Measurements from ENCODE around the gene NKAIN4.

NKAIN4 gene

DNA sequence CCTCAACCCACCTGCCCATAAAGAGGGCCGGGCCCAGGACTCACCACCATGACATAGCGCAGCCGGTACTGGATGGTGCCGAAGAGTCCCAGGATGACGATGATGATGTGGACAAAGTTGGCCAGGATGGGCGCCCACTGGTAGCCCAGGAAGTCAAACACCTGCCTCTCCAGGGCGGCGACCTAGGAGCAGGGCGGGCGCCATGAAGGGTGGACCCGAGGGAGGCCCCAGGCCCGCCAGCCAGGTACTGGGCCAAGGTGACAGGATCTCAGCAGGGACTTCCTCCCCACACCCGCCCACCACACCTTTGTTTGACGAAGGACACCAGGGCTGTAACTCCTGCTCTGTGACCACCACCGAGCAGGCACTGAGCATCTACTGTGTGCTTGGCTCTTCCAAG lies 4.4 kb downstream of the NKAIN4 start:
- TF ChIP-seq, protein P1, sequence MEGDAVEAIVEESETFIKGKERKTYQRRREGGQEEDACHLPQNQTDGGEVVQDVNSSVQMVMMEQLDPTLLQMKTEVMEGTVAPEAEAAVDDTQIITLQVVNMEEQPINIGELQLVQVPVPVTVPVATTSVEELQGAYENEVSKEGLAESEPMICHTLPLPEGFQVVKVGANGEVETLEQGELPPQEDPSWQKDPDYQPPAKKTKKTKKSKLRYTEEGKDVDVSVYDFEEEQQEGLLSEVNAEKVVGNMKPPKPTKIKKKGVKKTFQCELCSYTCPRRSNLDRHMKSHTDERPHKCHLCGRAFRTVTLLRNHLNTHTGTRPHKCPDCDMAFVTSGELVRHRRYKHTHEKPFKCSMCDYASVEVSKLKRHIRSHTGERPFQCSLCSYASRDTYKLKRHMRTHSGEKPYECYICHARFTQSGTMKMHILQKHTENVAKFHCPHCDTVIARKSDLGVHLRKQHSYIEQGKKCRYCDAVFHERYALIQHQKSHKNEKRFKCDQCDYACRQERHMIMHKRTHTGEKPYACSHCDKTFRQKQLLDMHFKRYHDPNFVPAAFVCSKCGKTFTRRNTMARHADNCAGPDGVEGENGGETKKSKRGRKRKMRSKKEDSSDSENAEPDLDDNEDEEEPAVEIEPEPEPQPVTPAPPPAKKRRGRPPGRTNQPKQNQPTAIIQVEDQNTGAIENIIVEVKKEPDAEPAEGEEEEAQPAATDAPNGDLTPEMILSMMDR (IDR thresholded peaks at IDR 0.05; ENCODE audit: borderline replicate concordance, insufficient read depth, low read depth, low read length): no peak
- no peak overlapping the region for H3K4me3 ChIP-seq (ENCODE audit: low read depth, low read length)

DNA sequence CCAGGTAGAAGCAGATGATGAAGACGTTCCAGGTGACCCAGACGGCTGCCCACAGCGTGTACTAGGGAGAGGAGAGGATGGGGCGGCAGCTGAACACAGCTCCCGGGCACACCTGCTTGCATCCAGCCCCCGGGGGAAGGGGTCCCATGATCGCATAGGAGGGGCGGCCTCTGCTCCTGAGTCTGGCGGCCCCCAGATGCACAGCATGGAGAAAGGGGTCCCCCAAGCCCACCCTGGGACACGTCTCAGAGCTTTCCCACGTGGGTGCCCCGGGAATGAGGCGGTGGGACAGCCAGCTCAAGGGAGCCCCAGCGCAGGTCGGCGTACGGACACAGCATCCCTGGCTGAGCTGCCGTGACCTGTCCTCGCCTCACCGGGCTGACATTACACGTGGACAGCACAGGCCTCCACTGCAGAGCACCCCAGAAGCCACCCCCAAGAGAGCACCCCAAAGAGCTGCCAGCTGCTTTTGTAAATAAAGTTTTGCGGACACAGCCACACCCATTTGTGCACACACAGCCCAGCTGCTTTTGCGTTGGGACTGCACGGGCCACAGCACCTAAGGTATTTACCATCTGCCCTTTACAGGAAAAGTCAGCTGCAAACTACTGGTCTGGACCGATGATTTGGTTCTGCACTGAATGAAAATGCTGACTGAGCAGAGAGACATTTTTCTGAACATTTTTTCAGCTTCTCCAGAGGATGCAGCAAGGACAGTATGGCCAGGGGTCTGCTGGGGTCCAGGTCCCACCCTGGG lies 5.2 kb downstream of the NKAIN4 start:
- TF ChIP-seq, protein P1 (IDR thresholded peaks at IDR 0.05; ENCODE audit: borderline replicate concordance, insufficient read depth, low read depth, low read length): no peak
- H3K4me3 ChIP-seq (ENCODE audit: low read depth, low read length): no peak overlapping the region

DNA sequence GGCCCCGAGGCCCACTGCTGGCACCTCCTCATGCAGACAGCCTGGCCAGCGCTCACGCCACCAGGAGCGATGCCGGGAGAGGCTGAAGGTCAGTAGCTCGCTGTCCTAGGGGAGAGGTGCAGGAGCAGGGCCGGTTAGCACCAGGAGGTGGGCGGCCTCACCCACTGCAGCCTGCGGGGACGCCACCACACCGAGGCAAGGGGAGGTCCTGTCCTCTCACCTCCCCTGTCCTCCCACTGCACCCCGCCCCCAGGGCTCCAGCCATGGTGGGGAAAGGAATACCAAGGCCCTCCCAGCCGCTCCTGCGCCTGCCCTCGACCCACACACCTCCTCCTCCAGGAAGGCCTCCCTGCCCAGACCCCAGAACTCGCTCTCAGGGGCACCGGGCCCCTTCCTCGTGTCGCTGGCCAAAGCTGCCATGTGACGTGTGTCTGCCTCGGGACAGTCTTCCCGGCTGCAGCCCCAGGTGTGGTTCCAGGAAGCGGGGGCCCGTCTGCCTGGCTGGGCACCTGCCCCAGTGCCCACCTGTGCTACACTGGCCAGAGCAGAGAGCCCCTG lies 6.5 kb downstream of the NKAIN4 start:
- TF ChIP-seq, protein P1 (IDR thresholded peaks at IDR 0.05; ENCODE audit: borderline replicate concordance, insufficient read depth, low read depth, low read length): no peak
- H3K4me3 ChIP-seq (ENCODE audit: low read depth, low read length): no peak overlapping the region

DNA sequence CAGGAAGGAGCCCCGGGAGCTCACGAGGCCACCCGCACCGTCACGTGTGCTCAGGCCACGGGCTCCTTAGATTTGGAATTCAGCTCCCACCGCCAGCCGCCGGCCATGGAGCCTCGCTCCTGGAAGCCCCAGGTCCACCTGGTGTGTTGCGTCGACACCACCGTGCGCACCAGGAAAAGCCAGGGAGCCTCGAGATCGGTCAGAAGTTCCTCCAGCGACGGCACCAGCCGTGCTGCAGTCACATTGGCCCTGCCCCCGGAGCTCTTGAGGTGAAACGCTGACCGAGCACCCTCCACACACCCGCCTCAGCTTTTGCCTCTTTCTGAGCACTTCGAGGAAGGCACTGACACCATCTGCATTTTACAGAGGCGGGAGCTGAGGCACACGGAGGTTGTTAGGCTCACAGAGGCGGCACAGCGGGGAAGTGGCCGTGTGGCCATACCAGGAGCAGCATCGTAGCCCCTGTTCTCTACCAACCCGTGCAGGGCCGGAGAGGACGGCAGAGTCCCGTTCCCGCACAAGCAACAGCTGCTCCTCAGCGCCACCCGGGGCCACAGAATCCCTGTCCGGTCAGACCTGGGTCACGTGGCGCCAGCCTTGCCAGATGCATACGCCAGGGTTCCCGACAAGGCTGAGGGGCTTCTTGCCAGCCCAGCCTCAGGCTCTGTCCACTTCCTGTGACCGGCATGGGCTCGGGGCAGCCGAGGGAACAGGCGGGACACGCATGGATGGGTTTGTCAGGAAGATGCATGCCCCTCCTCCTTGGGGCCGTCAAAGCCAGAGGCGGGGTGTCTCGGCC lies 7.6 kb downstream of the NKAIN4 start:
- TF ChIP-seq, protein P1 (IDR thresholded peaks at IDR 0.05; ENCODE audit: borderline replicate concordance, insufficient read depth, low read depth, low read length): no peak
- no peak overlapping the region for H3K4me3 ChIP-seq (ENCODE audit: low read depth, low read length)

DNA sequence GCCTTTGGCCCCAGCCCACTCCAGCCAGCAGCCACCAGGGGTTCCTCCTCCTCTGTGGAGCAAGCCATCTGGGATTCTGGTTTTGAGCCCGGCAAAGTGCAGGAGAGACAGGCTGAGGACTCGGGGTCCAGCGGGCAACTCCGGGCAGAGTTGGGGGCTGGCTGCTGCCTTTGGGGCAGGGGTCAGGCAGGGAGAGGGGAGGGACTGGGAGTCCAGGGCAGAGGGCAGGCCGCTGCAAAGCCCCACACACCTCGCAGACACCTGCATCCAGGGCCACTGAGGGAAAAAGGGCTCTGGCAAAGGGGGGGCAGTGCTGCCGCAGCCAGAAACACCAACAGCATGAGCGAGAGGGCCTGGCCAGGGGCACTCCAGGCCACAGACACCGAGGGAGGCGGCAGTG lies 9.8 kb downstream of the NKAIN4 start:
- TF ChIP-seq, protein P1 (IDR thresholded peaks at IDR 0.05; ENCODE audit: borderline replicate concordance, insufficient read depth, low read depth, low read length): no peak
- no peak overlapping the region for H3K4me3 ChIP-seq (ENCODE audit: low read depth, low read length)

DNA sequence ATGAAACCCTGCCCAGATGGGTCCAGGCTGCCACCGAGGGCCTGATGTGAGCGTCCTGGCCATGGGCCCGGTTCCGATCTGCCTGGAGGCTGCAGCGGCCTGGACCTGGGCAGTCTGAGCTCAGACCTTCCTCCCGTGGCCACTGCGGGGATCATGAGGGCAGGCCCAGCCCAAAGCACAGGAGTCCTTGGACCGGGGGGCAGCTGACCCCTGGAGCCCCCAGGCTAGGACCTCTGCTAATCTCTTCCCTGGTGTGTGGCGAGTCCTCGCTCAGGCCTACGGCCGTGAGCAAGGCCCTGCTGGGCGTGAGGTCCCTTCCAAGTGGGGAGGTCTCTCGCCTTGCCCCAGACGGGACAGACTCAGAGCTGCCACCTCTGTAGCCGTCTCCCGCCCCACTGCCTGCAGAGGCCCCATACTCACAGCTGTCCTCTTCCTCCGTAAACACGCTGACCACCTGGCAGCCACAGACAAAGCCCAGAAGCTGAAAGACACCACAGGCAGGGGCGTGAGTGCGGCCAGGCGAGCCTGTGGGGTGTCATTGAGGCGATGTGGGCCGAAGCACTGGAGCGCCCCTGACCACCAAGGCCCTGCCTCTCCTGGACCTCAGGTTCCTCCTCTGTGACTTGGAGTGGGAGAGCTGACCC lies 10.5 kb downstream of the NKAIN4 start:
- no peak overlapping the region for H3K4me3 ChIP-seq (ENCODE audit: low read depth, low read length)
- TF ChIP-seq, protein P1 (IDR thresholded peaks at IDR 0.05; ENCODE audit: borderline replicate concordance, insufficient read depth, low read depth, low read length): no peak

Data from GM12875 (cell line).